Measurements from ENCODE around the gene THSD7B. TPM values are rescaled to one million over a fixed set of nuclear protein-coding genes. Genes with fewer than 3 reads are reported as not detected.

THSD7B gene
- total and polyA plus RNA-seq, 2 of the 13 experiments (the other 11 are each of a cell fraction or from before 2014, with no cell fraction given): 0.02 TPM; not detected in 1

DNA sequence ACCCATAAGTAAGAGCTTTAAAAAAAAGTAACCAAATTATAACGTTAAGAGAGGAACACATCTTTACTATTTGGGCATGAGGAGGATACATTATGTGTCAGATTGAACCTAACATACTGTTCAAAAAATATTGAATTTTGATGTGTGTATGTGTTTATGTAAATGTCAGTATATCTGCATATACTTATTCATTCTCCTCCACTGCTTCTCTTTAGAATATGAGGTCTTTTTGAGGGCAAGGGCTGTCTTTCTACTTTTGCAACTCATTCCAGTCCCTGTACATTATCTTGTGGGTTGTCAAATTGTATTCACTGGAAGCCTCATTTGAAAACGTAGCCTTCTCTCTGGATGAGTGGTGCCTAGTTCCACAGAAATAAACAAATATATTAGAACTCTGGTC lies 689.5 kb downstream of the THSD7B start:
- ChIA-PET CTCF (ENCODE audit: low intra/inter-chr PET ratio, low total read pairs) (no interaction called here), POLR2A (no interaction called here)
- no TSS peak for BruUV-seq (replicated peaks)
- TF ChIP-seq, protein P1, sequence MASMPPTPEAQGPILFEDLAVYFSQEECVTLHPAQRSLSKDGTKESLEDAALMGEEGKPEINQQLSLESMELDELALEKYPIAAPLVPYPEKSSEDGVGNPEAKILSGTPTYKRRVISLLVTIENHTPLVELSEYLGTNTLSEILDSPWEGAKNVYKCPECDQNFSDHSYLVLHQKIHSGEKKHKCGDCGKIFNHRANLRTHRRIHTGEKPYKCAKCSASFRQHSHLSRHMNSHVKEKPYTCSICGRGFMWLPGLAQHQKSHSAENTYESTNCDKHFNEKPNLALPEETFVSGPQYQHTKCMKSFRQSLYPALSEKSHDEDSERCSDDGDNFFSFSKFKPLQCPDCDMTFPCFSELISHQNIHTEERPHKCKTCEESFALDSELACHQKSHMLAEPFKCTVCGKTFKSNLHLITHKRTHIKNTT (CRISPR knock-in tag; IDR thresholded peaks at IDR 0.05): no peak
- TF ChIP-seq, protein P2, sequence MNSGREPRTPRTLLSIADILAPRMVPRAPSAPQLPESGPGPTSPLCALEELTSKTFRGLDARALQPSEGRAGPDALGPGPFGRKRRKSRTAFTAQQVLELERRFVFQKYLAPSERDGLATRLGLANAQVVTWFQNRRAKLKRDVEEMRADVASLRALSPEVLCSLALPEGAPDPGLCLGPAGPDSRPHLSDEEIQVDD (CRISPR knock-in tag; IDR thresholded peaks at IDR 0.05; ENCODE audit: borderline replicate concordance): no peak
- TF ChIP-seq TEAD2 (CRISPR knock-in tag; IDR thresholded peaks at IDR 0.05) (no peak), SIX1 (CRISPR knock-in tag; IDR thresholded peaks at IDR 0.05; ENCODE audit: borderline replicate concordance) (no peak), ZFYVE20 (CRISPR knock-in tag; IDR thresholded peaks at IDR 0.05; ENCODE audit: borderline replicate concordance, low read depth) (no peak)
- H3K9ac ChIP-seq (ENCODE audit: insufficient read depth, low read depth, low read length): no peak overlapping the region
- no peak for ATAC-seq
- no peak overlapping the region for H3K27ac ChIP-seq (ENCODE audit: extremely low read length, insufficient read depth, low read length)
- H4K20me1 ChIP-seq (ENCODE audit: insufficient read depth, low read length): no peaks in the 10 kb centered on the region
- no peaks in the 10 kb centered on the region for H3K4me1 ChIP-seq (ENCODE audit: insufficient read depth, low read length)
- no peak for DNase-seq (ENCODE audit: low spot score)
- H3K36me3 ChIP-seq (replicated peaks in 1 of 2; ENCODE audit: control insufficient read depth in 1 of 2, insufficient read depth in 2 of 2, low read length in 2 of 2): no peaks in the 10 kb centered on the region
- FAIRE-seq: no peak
- under 1% methylated on average over 2 of the region's 2 CpGs for WGBS (ENCODE audit: low lambda C conversion rate)
- in situ Hi-C loops (cut with HindIII; ENCODE audit: extremely low pct_ligation_motif_present, low pct_unique_long_range_greater_than_20kb): no loop called here
- H3K79me2 ChIP-seq (ENCODE audit: insufficient read depth, low read length): no peaks in the 10 kb centered on the region
- H3K27me3 ChIP-seq (ENCODE audit: control insufficient read depth in 1 of 2, insufficient read depth in 2 of 2, low read length in 2 of 2): no peaks in the 10 kb centered on the region
- no peak overlapping the region for H2AFZ ChIP-seq (ENCODE audit: low read length)
- H3K4me2 ChIP-seq (ENCODE audit: low read depth, low read length): no peak overlapping the region
- intact Hi-C loops (cut with micrococcal nuclease; ENCODE audit: unreplicated experiment): no loop called here
- H3K4me3 ChIP-seq (replicated peaks in 1 of 3; ENCODE audit: insufficient read depth in 1 of 3, low read depth in 2 of 3, low read length in 3 of 3): no peak overlapping the region
- H3K9me3 ChIP-seq (ENCODE audit: low read length): no peaks in the 10 kb centered on the region

DNA sequence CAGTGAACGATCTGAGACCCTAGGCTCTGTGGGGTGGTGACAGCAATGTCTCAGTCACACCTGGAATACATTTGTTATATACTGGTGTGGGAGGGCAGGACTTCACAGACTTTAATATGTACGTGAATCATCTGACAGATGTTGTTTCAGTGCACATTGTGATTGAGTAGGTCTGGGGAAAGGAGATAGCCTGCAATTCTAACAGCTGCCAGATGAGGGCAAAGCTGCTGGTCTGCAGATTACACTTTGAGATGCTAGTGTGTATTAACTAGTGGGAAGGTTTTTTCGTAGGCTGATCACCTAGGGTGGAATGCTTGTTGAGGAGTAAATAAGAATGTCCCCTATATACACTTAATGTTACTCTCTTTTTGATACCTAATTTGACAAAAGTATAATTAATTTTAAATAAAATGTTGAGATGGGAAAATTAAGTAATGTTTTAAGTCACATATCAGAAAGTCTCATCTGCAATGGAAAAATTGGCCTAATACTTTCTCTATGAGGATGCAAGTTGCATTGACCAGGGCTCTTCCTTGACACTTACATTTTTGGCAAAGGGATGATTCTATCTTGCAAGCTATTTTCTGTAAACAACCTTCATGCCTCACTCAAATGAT lies 702.0 kb downstream of the THSD7B start:
- BruUV-seq (replicated peaks): no TSS peak
- DNase-seq (ENCODE audit: low spot score) (peak; percentile 23), ATAC-seq (peak; percentile 98), FAIRE-seq (peak; percentile 87)
- Histone ChIP-seq H3K4me1 (ENCODE audit: insufficient read depth, low read length) (no peaks in the 10 kb centered on the region), H3K27ac (ENCODE audit: extremely low read length, insufficient read depth, low read length) (no peak overlapping the region), H3K4me2 (ENCODE audit: low read depth, low read length) (no peak overlapping the region), H3K9ac (ENCODE audit: insufficient read depth, low read depth, low read length) (no peak overlapping the region), H3K4me3 (replicated peaks in 1 of 3; ENCODE audit: insufficient read depth in 1 of 3, low read depth in 2 of 3, low read length in 3 of 3) (no peak overlapping the region), H3K79me2 (ENCODE audit: insufficient read depth, low read length) (no peaks in the 10 kb centered on the region), H4K20me1 (ENCODE audit: insufficient read depth, low read length) (no peaks in the 10 kb centered on the region), H3K27me3 (ENCODE audit: control insufficient read depth in 1 of 2, insufficient read depth in 2 of 2, low read length in 2 of 2) (no peaks in the 10 kb centered on the region), H3K9me3 (ENCODE audit: low read length) (no peaks in the 10 kb centered on the region), H2AFZ (ENCODE audit: low read length) (no peak overlapping the region), H3K36me3 (replicated peaks in 1 of 2; ENCODE audit: control insufficient read depth in 1 of 2, insufficient read depth in 2 of 2, low read length in 2 of 2) (no peaks in the 10 kb centered on the region)
- 7% methylated on average over 3 of the region's 3 CpGs for WGBS (ENCODE audit: low lambda C conversion rate)
- ChIA-PET POLR2A (no interaction called here), CTCF (ENCODE audit: low intra/inter-chr PET ratio, low total read pairs) (interaction anchor here (3.8 kb wide), 1 partner anchor 371 kb away, joined by 33 read pairs; no protein-coding TSS in a partner anchor)
- in situ Hi-C loops (cut with HindIII; ENCODE audit: extremely low pct_ligation_motif_present, low pct_unique_long_range_greater_than_20kb): loop anchor here (5.0 kb wide), 1 partner anchor 370 kb away; no protein-coding TSS in a partner anchor
- intact Hi-C loops (cut with micrococcal nuclease; ENCODE audit: unreplicated experiment): loop anchor here (1.0 kb wide), 4 partner anchors 192 to 1362 kb away; no protein-coding TSS in a partner anchor
- TF ChIP-seq RAD21 (CRISPR knock-in tag; IDR thresholded peaks at IDR 0.05) (peak; percentile 37; the same call in 1 of the 2 replicates), STAG1 (CRISPR knock-in tag; IDR thresholded peaks at IDR 0.05) (peak; percentile 65), SMC3 (IDR thresholded peaks at IDR 0.05; ENCODE audit: low read length) (peak; percentile 83)
- TF ChIP-seq, protein P3, sequence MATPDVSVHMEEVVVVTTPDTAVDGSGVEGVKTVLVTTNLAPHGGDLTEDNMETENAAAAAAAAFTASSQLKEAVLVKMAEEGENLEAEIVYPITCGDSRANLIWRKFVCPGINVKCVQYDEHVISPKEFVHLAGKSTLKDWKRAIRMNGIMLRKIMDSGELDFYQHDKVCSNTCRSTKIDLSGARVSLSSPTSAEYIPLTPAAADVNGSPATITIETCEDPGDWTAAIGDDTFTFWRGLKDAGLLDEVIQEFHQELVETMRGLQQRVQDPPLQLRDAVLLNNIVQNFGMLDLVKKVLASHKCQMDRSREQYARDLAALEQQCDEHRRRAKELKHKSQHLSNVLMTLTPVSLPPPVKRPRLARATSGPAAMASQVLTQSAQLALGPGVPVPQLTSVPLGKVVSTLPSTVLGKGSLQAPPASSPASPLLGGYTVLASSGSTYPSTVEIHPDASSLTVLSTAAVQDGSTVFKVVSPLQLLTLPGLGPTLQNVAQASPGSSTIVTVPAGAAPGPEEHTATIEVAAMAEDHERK (CRISPR knock-in tag; IDR thresholded peaks at IDR 0.05; ENCODE audit: low read depth): no peak
- TF ChIP-seq, protein P4, sequence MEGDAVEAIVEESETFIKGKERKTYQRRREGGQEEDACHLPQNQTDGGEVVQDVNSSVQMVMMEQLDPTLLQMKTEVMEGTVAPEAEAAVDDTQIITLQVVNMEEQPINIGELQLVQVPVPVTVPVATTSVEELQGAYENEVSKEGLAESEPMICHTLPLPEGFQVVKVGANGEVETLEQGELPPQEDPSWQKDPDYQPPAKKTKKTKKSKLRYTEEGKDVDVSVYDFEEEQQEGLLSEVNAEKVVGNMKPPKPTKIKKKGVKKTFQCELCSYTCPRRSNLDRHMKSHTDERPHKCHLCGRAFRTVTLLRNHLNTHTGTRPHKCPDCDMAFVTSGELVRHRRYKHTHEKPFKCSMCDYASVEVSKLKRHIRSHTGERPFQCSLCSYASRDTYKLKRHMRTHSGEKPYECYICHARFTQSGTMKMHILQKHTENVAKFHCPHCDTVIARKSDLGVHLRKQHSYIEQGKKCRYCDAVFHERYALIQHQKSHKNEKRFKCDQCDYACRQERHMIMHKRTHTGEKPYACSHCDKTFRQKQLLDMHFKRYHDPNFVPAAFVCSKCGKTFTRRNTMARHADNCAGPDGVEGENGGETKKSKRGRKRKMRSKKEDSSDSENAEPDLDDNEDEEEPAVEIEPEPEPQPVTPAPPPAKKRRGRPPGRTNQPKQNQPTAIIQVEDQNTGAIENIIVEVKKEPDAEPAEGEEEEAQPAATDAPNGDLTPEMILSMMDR (CRISPR knock-in tag; IDR thresholded peaks at IDR 0.05): peak; percentile 75

Measured in HepG2 (cell line).